Adrenal gland (tissue), 5 donors: ENCODE results near the gene WEE1.

Experiments
- POLR2A ChIP-seq, 2 donors: fragments of 450-650 bp; IDR thresholded peaks; one replicate each; pipeline ENCODE4 v1.6.1; 2017; ENCODE audit warnings: antibody characterized with exemption in 2 of 2, mild to moderate bottlenecking in 2 of 2, moderate library complexity in 1 of 2
- TF ChIP-seq, protein P1 (sequence below), 6 experiments: fragments of 450-650 bp in 4 of 6; fragments of 200-600 bp in 2 of 6; sonication (generic) in 1 of 6; IDR thresholded peaks; 1 replicate in 5 of 6; 2 replicates in 1 of 6; pipeline versions ENCODE4 v1.5.1 to v1.8.0; 2016 to 2021; ENCODE audit warnings: antibody characterized with exemption in 6 of 6, mild to moderate bottlenecking in 2 of 6, moderate library complexity in 1 of 6
- donor health status: DM: no; HTN: no; CAD: no.

DNA sequence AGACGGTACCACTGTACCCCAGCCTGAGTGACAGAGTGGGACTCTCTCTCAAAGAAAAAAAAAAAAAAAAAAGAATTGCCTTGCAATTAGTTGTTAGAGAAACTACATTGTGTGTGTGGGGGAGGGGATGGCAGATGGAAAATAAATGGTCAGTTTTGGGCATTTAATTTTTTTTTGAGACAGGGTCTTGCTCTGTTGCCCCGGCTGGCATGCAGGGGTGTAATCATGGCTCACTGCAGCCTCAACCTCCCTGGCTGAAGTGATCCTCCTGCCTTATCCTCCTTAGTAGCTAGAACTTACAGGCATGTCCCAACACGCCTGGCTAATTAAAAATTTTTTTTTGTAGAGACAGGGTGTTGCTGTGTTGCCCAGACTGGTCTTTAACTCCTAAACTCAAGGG lies 36.4 kb downstream of the WEE1 start:
- TF ChIP-seq, protein P1, sequence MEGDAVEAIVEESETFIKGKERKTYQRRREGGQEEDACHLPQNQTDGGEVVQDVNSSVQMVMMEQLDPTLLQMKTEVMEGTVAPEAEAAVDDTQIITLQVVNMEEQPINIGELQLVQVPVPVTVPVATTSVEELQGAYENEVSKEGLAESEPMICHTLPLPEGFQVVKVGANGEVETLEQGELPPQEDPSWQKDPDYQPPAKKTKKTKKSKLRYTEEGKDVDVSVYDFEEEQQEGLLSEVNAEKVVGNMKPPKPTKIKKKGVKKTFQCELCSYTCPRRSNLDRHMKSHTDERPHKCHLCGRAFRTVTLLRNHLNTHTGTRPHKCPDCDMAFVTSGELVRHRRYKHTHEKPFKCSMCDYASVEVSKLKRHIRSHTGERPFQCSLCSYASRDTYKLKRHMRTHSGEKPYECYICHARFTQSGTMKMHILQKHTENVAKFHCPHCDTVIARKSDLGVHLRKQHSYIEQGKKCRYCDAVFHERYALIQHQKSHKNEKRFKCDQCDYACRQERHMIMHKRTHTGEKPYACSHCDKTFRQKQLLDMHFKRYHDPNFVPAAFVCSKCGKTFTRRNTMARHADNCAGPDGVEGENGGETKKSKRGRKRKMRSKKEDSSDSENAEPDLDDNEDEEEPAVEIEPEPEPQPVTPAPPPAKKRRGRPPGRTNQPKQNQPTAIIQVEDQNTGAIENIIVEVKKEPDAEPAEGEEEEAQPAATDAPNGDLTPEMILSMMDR (IDR thresholded peaks at IDR 0.05): no peak
- TF ChIP-seq POLR2A (IDR thresholded peaks at IDR 0.05): no peak
